ENCODE data around the gene PDLIM4.

The PDLIM4 gene, protein sequence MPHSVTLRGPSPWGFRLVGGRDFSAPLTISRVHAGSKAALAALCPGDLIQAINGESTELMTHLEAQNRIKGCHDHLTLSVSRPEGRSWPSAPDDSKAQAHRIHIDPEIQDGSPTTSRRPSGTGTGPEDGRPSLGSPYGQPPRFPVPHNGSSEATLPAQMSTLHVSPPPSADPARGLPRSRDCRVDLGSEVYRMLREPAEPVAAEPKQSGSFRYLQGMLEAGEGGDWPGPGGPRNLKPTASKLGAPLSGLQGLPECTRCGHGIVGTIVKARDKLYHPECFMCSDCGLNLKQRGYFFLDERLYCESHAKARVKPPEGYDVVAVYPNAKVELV

DNA sequence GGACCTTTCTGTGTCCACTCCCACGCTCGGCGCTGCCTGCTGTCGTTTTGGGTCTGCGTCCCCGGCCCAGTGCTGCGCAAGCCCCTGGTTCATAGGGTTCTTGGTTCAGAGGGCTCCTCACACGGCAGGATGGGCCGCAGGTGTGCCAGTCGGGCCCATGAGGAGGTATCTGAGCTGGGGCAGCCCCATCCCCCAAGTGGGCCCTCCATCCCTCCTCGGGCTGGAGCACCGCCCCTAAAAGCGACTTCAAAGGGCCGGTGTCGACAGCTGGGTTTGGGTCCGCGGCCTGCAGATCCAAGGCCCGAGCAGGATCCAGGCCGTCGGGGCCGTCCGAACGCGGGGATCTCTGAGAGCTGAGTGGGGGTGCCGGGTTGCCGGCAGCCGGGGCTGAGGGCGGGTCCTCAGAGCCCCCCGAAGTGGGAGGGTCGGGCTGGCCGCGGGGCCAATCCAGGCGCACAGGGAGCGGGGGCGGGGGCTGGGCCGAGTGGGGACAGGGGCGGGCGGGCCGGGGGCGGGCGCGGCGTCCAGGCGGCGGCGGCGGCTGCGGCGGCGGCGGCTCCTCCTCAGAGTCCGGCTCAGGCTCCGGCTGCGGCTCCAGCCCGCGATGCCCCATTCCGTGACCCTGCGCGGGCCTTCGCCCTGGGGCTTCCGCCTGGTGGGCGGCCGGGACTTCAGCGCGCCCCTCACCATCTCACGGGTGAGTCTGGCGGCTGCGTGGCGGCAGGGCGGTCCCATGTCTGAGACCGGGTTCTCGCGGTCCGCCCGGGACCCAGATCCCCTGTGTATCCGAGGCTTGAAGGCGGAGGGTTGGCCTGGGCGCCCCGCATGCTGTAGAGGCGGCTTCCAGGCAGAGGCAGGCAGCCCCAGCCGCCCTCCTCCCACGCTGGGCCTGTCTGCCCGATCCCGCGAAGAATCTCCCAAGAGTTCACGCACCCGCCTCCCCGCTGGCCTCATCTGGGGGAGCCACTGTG is at the start of gene PDLIM4:
TSS of gene PDLIM4 (plus strand) at position 566 of the 971 bp plus-strand sequence. CDS start at position 605, 39 bp downstream.
- peak; percentile 78 for DNase-seq

DNA sequence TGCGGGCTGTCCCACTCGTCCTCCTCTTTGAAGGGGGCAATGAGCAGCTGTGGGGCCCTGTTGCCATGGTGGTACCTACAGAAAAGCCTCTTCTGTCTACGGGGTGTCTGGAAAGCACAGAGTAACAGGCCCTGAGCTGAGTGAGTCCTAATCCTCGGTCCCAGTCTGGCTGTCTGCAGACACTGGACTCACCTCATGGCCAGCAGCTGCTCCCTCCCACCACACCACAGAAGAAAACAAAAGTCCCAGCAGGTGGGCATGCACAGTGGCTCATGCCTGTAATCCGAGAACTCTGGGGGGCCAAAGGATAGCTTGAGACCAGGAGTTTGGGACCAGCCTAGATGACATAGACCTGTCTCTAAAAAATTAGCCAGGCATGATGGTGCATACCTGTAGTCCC is 49.7 kb upstream of the PDLIM4 start:
- DNase-seq, result no peak

DNA sequence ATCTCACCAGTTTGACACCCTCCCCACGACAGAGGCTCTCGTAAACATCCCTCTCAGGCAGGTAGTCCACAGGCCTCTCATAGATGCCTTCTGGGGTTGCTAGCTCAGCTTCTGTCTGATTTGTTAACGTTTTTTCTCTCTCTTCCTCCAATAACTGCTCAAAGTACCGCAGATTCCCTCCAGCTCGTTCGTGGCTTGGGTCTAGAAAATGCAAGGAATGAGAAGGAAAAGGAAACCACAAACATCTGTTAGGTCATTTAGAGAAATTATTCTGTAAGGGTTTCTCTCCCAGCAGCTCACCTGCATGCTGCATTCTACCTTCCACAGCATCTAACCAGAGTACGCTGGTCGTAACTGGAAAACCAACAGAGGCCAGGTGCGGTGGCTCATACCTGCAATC is 48.4 kb upstream of the PDLIM4 start:
- DNase-seq, result no peak

DNA sequence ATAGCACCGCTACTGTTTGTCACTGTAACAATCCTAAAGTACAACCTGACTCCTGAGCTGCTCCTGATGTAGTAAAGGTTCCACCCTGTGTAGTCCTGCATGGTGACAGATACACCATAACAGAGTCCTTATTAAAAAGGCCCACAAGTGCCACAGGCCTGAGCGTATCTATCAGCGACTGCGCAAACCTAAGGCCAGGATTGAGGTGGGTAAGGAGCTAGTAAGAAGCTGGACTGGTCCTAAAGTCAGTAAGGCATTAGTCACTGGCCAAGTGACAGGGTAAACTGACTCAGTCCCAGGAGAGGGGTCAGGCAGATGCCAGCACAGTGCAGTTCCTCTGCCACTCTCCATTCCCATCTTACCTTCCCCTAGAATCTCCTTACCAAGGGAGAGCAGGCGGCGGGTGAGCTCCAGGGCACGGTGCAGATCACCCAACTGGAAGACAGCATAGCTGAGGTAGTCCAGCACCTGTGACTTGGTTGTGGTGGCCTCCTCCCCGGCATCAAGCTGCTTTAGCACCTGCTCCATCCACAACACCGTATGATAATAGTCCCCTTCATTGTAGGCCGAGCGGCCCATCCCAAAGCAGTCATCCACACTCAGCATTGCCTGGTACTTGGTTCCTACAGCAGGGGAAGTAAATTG is 47.5 kb upstream of the PDLIM4 start:
- no peak for DNase-seq

DNA sequence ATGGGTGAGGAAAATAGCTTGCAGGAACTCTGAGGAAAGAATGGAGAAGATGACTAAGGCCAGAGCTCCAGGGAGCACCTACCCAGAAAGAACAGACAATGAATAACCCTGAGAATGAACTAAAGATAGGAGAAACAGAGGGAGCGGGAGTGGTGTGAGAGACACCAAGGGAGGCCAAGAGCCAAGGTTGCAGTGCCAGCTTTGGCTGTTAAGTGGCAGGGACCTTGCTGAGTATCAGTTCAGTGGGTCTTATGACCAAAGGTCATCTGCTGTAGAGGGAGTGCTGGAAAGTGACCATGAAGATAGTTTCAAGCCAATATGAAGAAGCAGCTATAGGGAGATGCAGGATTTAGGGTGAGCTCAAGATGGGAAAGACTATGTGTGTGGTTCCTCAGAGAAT is 46.6 kb upstream of the PDLIM4 start:
- no peak for DNase-seq

DNA sequence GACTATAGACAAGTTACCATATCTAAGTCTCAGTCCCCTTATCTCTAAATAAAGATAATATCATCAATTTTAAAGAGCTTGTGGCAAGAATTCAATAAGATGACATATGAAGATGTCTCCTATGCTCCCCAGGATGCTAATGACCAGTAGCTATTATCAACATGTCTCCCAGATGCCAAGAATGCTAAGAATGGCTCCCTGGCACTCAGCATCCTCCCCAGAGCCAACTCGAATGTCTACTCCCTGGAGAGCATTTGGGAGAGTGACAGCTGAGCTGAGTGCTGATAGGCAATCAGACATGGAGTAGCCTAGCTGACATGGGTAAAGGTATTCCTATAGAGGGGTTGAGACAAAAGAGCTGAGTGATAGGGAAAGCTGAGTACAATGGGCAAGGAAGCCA is 45.7 kb upstream of the PDLIM4 start:
- no peak for DNase-seq

DNA sequence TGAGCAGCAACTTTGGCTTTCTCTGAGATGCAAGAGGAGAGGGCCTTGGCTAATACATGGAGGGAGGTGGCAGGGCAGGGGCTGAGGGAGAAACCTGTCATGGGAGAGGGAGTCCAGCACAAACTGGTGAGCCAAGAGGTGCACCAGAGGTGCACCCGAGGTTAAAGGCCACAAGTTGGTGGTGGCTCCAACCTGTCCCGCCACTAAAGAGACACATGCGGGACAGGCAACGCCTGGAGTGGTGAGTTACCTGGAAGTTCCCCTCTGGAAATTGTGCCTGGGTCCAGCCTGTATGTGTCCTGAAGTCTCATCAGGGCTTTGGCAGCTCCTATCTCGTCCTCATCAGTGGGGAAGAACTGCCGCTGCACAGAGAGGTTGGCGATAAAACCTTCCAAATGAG is 43.8 kb upstream of the PDLIM4 start:
- DNase-seq, result no peak

DNA sequence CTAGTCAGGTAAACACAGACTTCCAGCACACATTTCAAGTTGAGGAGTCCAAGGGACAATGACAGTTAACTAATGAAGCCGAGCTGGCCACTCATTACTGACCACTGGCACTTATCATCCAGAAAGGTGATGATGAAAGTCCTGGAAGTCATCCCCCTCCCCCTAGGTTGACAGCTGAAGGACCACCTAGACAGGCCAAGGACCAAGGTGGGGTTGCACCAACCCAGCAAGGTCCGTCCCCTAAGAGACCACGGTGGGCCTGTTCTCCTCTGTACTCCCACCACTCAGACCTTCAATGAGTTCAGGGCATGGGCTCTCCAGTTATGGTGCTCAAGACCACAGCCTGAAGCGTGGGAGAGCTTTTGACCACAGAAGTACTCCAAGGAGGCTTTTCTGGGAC is 43.0 kb upstream of the PDLIM4 start:
- DNase-seq, result no peak

DNA sequence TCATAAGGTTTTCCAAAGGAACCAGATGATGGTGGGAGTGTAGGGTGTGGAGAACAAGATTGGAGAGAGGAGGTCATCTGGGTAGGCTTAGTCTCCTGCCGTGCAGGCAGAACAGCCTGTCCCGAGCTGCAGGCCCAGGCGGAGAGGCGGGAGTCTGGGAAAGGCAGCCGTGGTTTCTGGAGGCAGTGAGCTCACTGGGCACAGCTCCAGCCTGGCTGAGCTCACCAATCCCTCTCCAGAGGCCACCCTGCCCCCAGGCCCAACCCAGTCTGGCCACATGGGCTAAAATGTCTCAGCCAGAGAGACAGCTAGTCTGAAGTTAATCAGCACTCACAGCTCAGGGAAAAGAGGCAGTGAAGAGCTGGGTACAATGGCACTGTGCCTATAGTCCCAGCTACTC is 42.2 kb upstream of the PDLIM4 start:
- DNase-seq, result no peak

DNA sequence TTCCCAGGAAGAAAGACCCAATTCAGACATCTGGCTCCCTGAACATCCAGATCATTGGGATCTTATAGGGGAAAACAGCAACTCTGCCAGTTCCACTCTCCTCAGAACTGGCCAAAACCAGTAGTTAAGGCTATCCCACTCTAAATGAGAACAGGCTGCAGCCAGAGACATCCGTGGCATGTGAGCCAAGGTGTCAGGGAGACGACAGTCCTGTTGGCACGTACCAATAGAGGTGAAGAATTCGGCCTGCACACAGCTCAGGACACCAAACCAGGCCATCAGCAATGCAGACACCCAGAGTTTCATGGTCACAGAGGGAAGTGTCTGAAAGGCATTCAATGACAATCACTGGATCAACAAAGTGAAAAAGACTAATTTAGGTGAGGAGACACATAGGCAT is 39.2 kb upstream of the PDLIM4 start:
- no peak for DNase-seq

DNA sequence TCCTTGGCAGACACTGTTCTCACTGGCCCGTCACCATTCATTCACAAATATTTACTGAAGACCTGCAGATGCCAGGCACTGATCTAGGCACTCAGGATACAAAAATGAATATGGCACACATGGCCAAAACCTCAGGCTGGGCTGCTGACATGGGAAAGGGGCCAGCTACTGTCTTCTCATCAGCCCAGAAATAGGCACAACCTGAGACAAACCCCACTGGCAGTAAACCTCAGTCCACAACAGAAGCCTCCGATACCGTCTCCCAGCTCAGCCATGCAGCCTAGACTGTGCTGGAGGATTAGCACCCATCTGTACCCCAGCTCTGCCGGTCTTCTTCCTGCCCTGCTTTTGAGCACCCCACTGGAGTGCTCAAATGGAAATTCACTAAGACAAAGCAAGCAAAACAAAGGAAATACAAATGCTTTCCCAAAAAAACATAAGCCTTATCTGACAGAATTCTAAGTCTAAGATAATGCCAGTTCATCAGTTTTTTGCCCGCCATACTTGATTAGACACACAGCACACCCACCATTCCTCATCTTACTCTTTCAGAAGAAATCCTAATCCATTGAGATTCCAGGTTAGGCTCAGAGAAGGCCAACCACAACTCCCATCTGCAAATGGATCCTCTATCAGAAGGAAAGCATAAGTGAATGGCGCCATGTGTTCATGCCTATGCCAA is 38.1 kb upstream of the PDLIM4 start:
- no peak for DNase-seq

DNA sequence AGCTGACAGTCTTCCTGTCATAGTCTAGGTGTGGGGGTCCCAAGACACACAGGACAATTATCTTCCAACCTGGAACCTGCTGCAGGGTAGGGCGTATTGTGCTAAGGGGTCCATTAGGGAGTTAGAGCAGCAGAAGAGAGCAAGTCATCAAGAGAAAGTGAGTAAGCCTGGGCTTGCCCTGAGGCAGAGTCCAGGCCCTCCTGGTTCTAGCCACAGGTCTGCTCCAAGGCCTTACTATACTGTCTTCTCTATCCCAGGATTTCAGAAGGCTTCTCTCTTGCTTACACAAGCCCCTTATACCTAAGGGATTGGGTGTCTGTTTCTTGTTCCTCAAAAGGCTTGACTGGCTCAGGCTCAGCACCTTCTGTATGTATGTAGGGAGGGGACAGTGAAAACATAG is 37.5 kb upstream of the PDLIM4 start:
- DNase-seq, result no peak

DNA sequence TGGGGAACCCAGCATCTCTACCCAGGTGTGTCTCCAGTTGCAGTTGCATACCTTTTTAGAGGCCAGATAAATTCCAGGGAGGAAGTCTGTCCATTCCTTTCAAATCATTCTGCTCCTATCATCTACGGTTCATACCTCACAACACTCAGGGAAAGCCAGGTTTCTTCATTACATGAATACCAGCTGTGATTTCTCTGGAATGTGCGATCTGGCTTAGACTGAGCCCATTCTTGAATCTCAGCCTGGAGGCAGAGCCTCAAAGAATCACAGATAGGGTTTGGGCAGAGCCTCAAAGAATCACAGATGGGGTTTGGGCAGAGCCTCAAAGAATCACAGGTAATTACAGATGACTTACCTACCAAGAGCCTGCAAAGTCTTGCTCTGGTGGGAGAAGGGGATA is 37.0 kb upstream of the PDLIM4 start:
- no peak for DNase-seq

DNA sequence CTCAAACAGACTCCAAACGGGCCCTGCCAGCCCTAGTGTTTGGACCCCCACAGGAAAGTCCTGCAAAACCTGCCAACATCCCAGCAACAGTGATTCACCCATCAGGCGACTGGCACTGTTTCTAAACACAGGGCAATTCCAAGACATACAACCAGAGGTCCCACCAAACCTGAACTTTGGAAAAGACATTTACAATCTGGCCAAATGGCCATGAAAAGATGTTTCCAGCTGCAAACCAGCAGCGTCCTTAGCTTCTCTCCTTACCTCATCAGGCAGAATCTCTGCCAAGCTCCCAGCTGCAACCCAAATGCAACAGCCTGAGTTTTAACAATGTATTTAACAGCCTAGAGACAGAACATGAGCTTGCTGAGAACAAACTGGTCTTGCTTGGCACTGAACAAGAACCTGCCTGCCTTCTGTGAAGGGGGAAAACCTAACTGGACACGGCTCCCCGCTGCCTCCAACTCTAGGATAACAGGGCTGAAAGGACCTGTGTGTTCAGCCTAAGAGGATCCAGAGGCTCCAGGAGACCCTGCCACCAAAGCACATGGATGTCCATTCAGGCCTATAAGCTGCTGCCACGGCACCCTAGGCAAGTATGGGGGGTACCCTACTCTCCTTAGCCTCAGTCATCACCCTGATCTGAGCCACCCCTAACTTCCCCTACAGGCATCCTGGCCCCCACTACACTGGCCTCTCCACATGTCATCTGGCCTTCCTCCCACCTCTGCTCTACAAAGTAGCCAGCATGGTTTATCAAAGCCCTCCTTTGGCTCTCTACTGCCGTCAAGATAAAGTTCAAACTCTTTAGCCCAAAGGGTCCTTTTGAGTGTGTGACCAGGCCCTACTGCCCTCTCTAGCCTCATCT is 35.5 kb upstream of the PDLIM4 start:
- no peak for DNase-seq

DNA sequence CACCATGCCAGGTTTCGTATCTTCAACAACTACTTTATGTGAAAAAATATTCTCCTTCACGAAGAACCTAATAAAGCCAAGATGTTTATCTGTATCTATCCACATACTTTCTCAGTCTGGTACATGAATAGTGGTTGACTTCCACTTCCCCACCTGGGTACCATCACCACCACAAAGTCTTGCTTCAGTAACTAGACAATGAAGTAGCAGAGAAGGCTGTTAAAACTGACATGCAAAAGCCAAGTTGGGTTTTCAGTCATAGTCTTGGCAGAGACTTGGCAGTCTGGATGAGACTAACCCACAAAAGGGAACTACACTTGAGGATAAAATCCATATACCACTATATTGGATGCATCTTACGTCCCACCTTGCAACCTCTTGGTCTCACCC is 34.9 kb upstream of the PDLIM4 start:
- DNase-seq, result no peak

DNA sequence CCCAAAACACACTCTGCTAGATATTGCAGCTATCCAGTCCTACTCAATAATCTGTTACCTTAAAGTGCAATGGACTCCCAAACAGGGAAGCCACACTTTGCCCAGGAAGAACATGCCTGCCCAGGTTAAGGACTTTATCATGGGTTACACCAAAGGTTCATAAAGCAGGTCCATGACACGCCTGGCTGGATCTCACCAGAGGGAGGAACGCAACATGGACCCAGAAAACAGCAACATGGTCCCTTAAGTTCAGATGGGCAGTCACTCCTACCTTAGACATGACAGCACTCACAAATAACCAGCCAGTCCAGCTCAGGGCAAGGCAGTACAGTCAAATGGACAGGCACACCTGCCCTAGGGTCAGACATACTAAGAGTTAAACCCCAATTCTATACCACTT is 33.6 kb upstream of the PDLIM4 start:
- no peak for DNase-seq

DNA sequence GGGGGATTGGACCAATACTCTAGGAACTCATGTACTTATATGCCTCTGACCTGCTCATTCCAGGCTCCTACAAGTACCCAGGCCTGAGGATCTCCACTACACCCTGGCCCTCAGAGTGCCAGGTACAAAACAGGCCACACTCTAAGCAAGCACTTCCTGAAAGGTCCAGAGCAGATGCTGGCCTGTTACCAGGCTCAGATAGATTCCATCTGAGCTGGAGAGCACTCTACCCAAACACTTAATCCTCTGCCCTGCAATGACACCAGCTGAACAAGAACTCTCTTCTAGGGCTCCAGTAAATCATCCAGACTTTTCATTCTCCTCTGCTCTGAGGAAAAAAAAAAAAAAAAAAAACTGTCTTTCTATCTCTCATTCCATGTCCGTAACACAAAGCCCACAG is 32.8 kb upstream of the PDLIM4 start:
- no peak for DNase-seq

DNA sequence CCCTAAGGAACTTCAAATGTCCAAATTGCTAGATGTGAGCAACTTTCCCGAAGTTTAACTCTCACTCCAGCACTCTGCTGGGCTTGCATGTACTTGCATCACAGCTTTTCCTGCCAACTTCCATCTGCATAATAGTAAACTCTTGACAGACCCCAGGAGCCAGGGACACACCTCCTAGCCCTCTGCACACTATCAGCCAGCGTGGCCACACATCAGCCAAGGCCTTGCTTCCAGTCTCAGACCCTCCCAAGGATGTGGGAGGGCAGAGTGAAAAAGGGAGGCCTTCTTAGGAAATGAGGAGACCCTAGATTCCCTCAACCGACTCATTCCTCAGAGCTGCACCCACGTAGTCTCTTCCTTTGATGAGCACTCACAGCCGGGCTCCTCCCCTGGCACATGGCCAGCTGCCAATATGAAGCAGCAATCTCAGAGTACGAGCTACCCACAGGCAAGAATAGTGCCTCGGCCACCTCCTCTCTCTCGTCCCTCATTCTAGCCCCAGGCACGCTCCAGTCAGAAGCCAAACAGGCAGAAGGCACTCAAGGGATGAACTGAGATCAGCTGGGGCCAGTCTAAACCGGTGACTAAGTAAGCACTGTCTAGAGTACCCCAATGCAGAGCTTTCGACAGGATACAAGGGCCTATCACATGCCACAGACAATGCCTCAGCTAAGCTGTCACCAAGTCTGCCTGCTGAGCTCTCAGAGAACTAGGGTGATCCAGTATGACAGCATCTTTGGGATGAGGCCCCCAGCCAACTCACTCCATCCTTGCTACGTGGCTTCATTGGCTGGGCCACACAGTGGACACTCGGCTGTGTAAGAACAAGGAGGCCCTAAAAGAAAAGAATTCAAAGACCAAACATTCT is 32.1 kb upstream of the PDLIM4 start:
- DNase-seq, result peak; percentile 40

DNA sequence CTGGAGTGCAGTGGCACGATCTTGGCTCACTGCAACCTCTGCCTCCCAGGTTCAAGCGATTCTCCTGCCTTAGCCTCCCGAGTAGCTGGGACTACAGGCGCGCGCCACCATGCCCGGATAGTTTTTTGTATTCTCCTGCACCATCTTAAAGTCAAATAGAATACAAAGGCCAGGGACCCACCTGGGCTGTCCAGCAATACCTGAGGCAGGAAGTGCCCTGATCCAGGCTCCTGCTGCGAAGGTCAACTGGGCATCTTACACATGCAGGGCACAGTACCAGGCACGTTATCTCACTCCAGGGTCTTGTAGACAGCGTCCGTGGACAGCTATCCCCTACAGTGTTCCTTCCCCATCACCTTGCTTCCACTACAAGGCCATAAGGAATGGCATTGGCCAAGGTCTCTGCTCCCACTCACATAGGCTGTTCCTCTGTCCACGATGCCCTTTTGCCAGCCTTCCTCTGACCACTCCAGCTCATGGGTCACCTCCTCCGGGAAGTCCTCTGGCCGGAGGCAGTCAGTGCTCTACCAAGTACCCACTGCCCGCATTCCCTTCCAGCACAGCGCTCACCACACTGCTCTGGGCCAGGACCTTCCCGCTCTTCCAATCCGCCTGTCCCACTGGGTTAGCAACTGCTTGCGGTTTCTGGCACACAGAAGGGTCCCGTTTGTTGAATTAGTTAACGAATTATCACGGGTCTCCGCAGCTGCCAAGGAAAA is 30.8 kb upstream of the PDLIM4 start:
- no peak for DNase-seq

DNA sequence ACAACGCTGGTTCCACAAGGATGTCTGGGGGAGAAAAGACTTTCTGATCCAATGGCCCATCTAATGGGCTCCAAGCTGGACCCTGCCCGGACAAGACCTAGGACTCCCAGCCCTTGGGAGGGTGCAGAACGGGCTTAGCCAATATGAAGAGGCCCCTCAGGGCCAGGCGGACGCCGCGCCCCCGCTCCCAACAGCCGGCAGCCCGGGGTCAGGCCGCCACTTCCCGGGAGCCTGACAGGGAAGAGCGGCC is 30.3 kb upstream of the PDLIM4 start:
- peak; percentile 80 for DNase-seq

Data from retina (tissue), 1 donor.